Duodenal mucosa (tissue), 2 donors: ENCODE measurements around the gene C2CD5.
"Not testable (repeated sequence)": the region's sequence is repeated elsewhere in the genome, so short reads cannot be mapped to it uniquely, and the experiment has no call there.

Source experiments
- H3K27ac ChIP-seq: one replicate; pipeline ENCODE4 v1.7.0; 2013; ENCODE audit warnings: low read depth, low read length
- H3K27me3 ChIP-seq, 2 donors: one replicate each; pipeline ENCODE4 v1.7.0; 2013; ENCODE audit warnings: low read length in 2 of 2, control low read depth in 1 of 2; ENCODE audit not compliant: insufficient read depth in 2 of 2, control insufficient read depth in 1 of 2
- H3K36me3 ChIP-seq, 2 donors: one replicate each; pipeline ENCODE4 v1.7.0; 2013; ENCODE audit warnings: low read length in 2 of 2, control low read depth in 1 of 2; ENCODE audit not compliant: insufficient read depth in 2 of 2, control insufficient read depth in 1 of 2
- H3K4me1 ChIP-seq, 2 donors: one replicate each; pipeline ENCODE4 v1.7.0; 2013; ENCODE audit warnings: low read length in 2 of 2, control low read depth in 1 of 2; ENCODE audit not compliant: insufficient read depth in 2 of 2, control insufficient read depth in 1 of 2
- H3K4me3 ChIP-seq, 2 donors: one replicate each; pipeline ENCODE4 v1.7.0; 2013; ENCODE audit warnings: low read length in 2 of 2, low read depth in 1 of 2
- H3K9ac ChIP-seq, 2 donors: one replicate each; pipeline ENCODE4 v1.7.0; 2013; ENCODE audit warnings: low read length in 2 of 2, low read depth in 1 of 2
- H3K9me3 ChIP-seq, 2 donors: one replicate each; pipeline ENCODE4 v1.7.0; 2013; ENCODE audit warnings: low read length in 2 of 2, control low read depth in 1 of 2; ENCODE audit not compliant: control insufficient read depth in 1 of 2

The C2CD5 gene

GRCh38 chr12:22461786-22462185 is 82.6 kb downstream of the C2CD5 start:
- Histone ChIP-seq H3K36me3 (peaks cover 2 to 5% of the 10 kb centered on the region in 2 donors), H3K9me3 (no peaks in the 10 kb centered on the region), H3K4me3 (no peak overlapping the region), H3K4me1 (no peaks in the 10 kb centered on the region), H3K27ac (no peak overlapping the region), H3K9ac (no peak overlapping the region), H3K27me3 (no peaks in the 10 kb centered on the region)

GRCh38 chr12:22459838-22460490 is 84.4 kb downstream of the C2CD5 start:
- Histone ChIP-seq H3K4me3 (no peak overlapping the region), H3K9me3 (no peaks in the 10 kb centered on the region), H3K27ac (no peak overlapping the region), H3K36me3 (peaks cover 0 to 7% of the 10 kb centered on the region in 2 donors), H3K27me3 (no peaks in the 10 kb centered on the region), H3K9ac (no peak overlapping the region), H3K4me1 (no peaks in the 10 kb centered on the region)

- H3K27me3 ChIP-seq: no peaks in the 10 kb centered on the region
- no peaks in the 10 kb centered on the region for H3K9me3 ChIP-seq
- H3K4me1 ChIP-seq: no peaks in the 10 kb centered on the region
- H3K9ac ChIP-seq: no peak overlapping the region
- peaks cover 5 to 12% of the 10 kb centered on the region in 2 donors for H3K36me3 ChIP-seq
- no peak overlapping the region for H3K4me3 ChIP-seq
- no peak overlapping the region for H3K27ac ChIP-seq
Observed at GRCh38 chr12:22458298-22458937, 85.9 kb downstream of the C2CD5 start.

- Histone ChIP-seq H3K9ac (no peak overlapping the region), H3K27ac (no peak overlapping the region), H3K36me3 (peaks cover 6 to 13% of the 10 kb centered on the region in 2 donors), H3K9me3 (no peaks in the 10 kb centered on the region), H3K4me1 (no peaks in the 10 kb centered on the region), H3K27me3 (no peaks in the 10 kb centered on the region), H3K4me3 (no peak overlapping the region)
Observed at GRCh38 chr12:22457085-22457484, 87.3 kb downstream of the C2CD5 start.

- Histone ChIP-seq H3K4me3 (no peak overlapping the region), H3K36me3 (peaks cover 13 to 16% of the 10 kb centered on the region in 2 donors), H3K27ac (no peak overlapping the region)
Observed at GRCh38 chr12:22453511-22453910, 90.8 kb downstream of the C2CD5 start.

GRCh38 chr12:22447223-22447622 is 97.1 kb downstream of the C2CD5 start:
- Histone ChIP-seq H3K36me3 (peaks cover 0 to 10% of the 10 kb centered on the region in 2 donors), H3K9ac (no peak overlapping the region), H3K4me1 (no peaks in the 10 kb centered on the region), H3K9me3 (no peaks in the 10 kb centered on the region), H3K27ac (no peak overlapping the region), H3K27me3 (no peaks in the 10 kb centered on the region), H3K4me3 (no peak overlapping the region)

More at GRCh38 chr12:22453511-22453910, 90.8 kb downstream of the C2CD5 start:
- Histone ChIP-seq H3K9me3 (no peaks in the 10 kb centered on the region), H3K4me1 (no peaks in the 10 kb centered on the region), H3K27me3 (no peaks in the 10 kb centered on the region), H3K9ac (no peak overlapping the region)

GRCh38 chr12:22444317-22444665 is 100.1 kb downstream of the C2CD5 start:
- not testable (repeated sequence) for H3K4me1 ChIP-seq, H3K27me3 ChIP-seq, H3K9me3 ChIP-seq, H3K9ac ChIP-seq, H3K36me3 ChIP-seq, H3K4me3 ChIP-seq, H3K27ac ChIP-seq

- H3K27ac ChIP-seq: no peak overlapping the region
- H3K4me1 ChIP-seq: no peaks in the 10 kb centered on the region
- H3K9me3 ChIP-seq: no peaks in the 10 kb centered on the region
- no peaks in the 10 kb centered on the region for H3K36me3 ChIP-seq
- no peaks in the 10 kb centered on the region for H3K27me3 ChIP-seq
- no peak overlapping the region for H3K4me3 ChIP-seq
- H3K9ac ChIP-seq: no peak overlapping the region
Observed at GRCh38 chr12:22443379-22444316, 100.7 kb downstream of the C2CD5 start.

- Histone ChIP-seq H3K9me3 (no peaks in the 10 kb centered on the region), H3K4me1 (no peaks in the 10 kb centered on the region), H3K9ac (no peak overlapping the region), H3K4me3 (no peak overlapping the region), H3K36me3 (no peaks in the 10 kb centered on the region), H3K27ac (no peak overlapping the region), H3K27me3 (no peaks in the 10 kb centered on the region)
Observed at GRCh38 chr12:22437031-22437806, 107.1 kb downstream of the C2CD5 start.
